Parathyroid adenoma (tissue), 2 donors: ENCODE results near the gene ZC3HAV1L.
"Not testable (repeated sequence)": the region's sequence is repeated elsewhere in the genome, so short reads cannot be mapped to it uniquely, and the experiment has no call there.

Experiments
- H2AFZ ChIP-seq: fragments of 300-600 bp; sonication (generic); one replicate; pipeline ENCODE4 v1.7.0; 2017; ENCODE audit warnings: antibody characterized with exemption, mild to moderate bottlenecking
- H3K27ac ChIP-seq: fragments of 300-600 bp; sonication (generic); one replicate; pipeline ENCODE4 v1.7.0; 2017
- H3K27me3 ChIP-seq: fragments of 300-600 bp; sonication (generic); one replicate; pipeline ENCODE4 v1.7.0; 2017; ENCODE audit warnings: low read length; ENCODE audit not compliant: control insufficient read depth, insufficient read depth
- H3K36me3 ChIP-seq: fragments of 300-600 bp; sonication (generic); one replicate; pipeline ENCODE4 v1.7.0; 2017; ENCODE audit warnings: low read length; ENCODE audit not compliant: control insufficient read depth, insufficient read depth
- H3K4me1 ChIP-seq: fragments of 300-600 bp; sonication (generic); one replicate; pipeline ENCODE4 v1.7.0; 2017; ENCODE audit warnings: control low read depth
- H3K4me2 ChIP-seq: fragments of 300-600 bp; sonication (generic); one replicate; pipeline ENCODE4 v1.7.0; 2017; ENCODE audit warnings: low read length
- H3K4me3 ChIP-seq: fragments of 300-600 bp; sonication (generic); one replicate; pipeline ENCODE4 v1.7.0; 2017; ENCODE audit warnings: low read depth, low read length
- H3K79me2 ChIP-seq: fragments of 300-600 bp; sonication (generic); one replicate; pipeline ENCODE4 v1.7.0; 2017; ENCODE audit warnings: control low read depth
- H3K9ac ChIP-seq: fragments of 300-600 bp; sonication (generic); one replicate; pipeline ENCODE4 v1.7.0; 2017; ENCODE audit warnings: mild to moderate bottlenecking
- H3K9me3 ChIP-seq: fragments of 300-600 bp; sonication (generic); one replicate; pipeline ENCODE4 v1.7.0; 2017; ENCODE audit warnings: low read length; ENCODE audit not compliant: control insufficient read depth
- CTCF ChIP-seq: fragments of 300-600 bp; sonication (generic); IDR thresholded peaks from one replicate; pipeline ENCODE4 v1.7.0; 2017; ENCODE audit warnings: antibody characterized with exemption, mild to moderate bottlenecking
- donor health status: primary hyperparathyroidism.

ZC3HAV1L gene

GRCh38 chr7:139032473-139032872, 3.4 kb downstream of the ZC3HAV1L start:
- no peaks in the 10 kb centered on the region for H3K79me2 ChIP-seq
- H3K9me3 ChIP-seq: no peaks in the 10 kb centered on the region
- H3K27me3 ChIP-seq: no peaks in the 10 kb centered on the region
- no peak for TF ChIP-seq CTCF
- peaks cover 2% of the 10 kb centered on the region for H3K4me1 ChIP-seq
- no peak overlapping the region for H3K27ac ChIP-seq
- no peak overlapping the region for H3K9ac ChIP-seq
- H3K36me3 ChIP-seq: no peaks in the 10 kb centered on the region
- H3K4me3 ChIP-seq: no peak overlapping the region
- H2AFZ ChIP-seq: no peak overlapping the region
- no peak overlapping the region for H3K4me2 ChIP-seq

- Histone ChIP-seq H3K9ac (no peak overlapping the region), H3K79me2 (no peaks in the 10 kb centered on the region), H3K27ac (no peak overlapping the region), H3K4me1 (no peaks in the 10 kb centered on the region), H3K27me3 (no peaks in the 10 kb centered on the region), H3K4me2 (no peak overlapping the region), H3K4me3 (no peak overlapping the region), H2AFZ (no peak overlapping the region), H3K9me3 (no peaks in the 10 kb centered on the region), H3K36me3 (no peaks in the 10 kb centered on the region)
- TF ChIP-seq CTCF: no peak
Measured at GRCh38 chr7:139029353-139029752, 6.5 kb downstream of the ZC3HAV1L start.

GRCh38 chr7:139026551-139026950, 9.3 kb downstream of the ZC3HAV1L start:
- Histone ChIP-seq H3K36me3 (no peaks in the 10 kb centered on the region), H3K9ac (no peak overlapping the region), H3K27me3 (no peaks in the 10 kb centered on the region), H3K27ac (no peak overlapping the region), H3K4me2 (no peak overlapping the region), H3K4me3 (no peak overlapping the region), H3K4me1 (no peaks in the 10 kb centered on the region), H3K9me3 (no peaks in the 10 kb centered on the region), H3K79me2 (no peaks in the 10 kb centered on the region), H2AFZ (no peak overlapping the region)
- no peak for TF ChIP-seq CTCF

- not testable (repeated sequence) for H3K79me2 ChIP-seq, H3K4me3 ChIP-seq, H2AFZ ChIP-seq, H3K4me2 ChIP-seq, H3K4me1 ChIP-seq, H3K9me3 ChIP-seq, H3K27ac ChIP-seq, H3K36me3 ChIP-seq, H3K27me3 ChIP-seq, H3K9ac ChIP-seq
Measured at GRCh38 chr7:139025861-139026260, 10.0 kb downstream of the ZC3HAV1L start.

- Histone ChIP-seq H3K4me2 (no peak overlapping the region), H3K4me1 (no peaks in the 10 kb centered on the region), H3K9me3 (no peaks in the 10 kb centered on the region), H3K9ac (no peak overlapping the region), H3K36me3 (no peaks in the 10 kb centered on the region), H2AFZ (no peak overlapping the region), H3K79me2 (no peaks in the 10 kb centered on the region), H3K27me3 (no peaks in the 10 kb centered on the region), H3K27ac (no peak overlapping the region), H3K4me3 (no peak overlapping the region)
- no peak for TF ChIP-seq CTCF
Measured at GRCh38 chr7:139023076-139023475, 12.8 kb downstream of the ZC3HAV1L start.
